Measurements from ENCODE around the gene JTB. TPM values are rescaled to one million over a fixed set of nuclear protein-coding genes. Genes with fewer than 3 reads are reported as not detected.

Gene JTB
- total RNA-seq, 1 experiment from 2014 or later: 134 TPM

GRCh38 chr1:153961421-153961820 lies 16.1 kb downstream of the JTB start:
- Histone ChIP-seq H3K4me3 (ENCODE audit: low read depth in 2 of 2, low read length in 2 of 2) (peak overlapping the region; percentile 60 to 95; a peak in 3 of 4 replicates), H3K27ac (ENCODE audit: low read length) (peak overlapping the region; percentile 94), H3K9me3 (ENCODE audit: control insufficient read depth, insufficient read depth, low read depth, low read length) (no peaks in the 10 kb centered on the region), H3K36me3 (ENCODE audit: control insufficient read depth, insufficient read depth, low read length) (no peaks in the 10 kb centered on the region; the same call in 1 of the 2 replicates), H3K4me1 (ENCODE audit: control insufficient read depth, insufficient read depth, low read length) (peaks cover 30% of the 10 kb centered on the region), H3K27me3 (ENCODE audit: control insufficient read depth, insufficient read depth, low read length) (no peaks in the 10 kb centered on the region)
- DNase-seq (ENCODE audit: low read depth, low spot score): no peak
- no peak for TF ChIP-seq POLR2AphosphoS5 (IDR thresholded peaks at IDR 0.05; ENCODE audit: low read depth, low read length)
- TF ChIP-seq, protein P1, sequence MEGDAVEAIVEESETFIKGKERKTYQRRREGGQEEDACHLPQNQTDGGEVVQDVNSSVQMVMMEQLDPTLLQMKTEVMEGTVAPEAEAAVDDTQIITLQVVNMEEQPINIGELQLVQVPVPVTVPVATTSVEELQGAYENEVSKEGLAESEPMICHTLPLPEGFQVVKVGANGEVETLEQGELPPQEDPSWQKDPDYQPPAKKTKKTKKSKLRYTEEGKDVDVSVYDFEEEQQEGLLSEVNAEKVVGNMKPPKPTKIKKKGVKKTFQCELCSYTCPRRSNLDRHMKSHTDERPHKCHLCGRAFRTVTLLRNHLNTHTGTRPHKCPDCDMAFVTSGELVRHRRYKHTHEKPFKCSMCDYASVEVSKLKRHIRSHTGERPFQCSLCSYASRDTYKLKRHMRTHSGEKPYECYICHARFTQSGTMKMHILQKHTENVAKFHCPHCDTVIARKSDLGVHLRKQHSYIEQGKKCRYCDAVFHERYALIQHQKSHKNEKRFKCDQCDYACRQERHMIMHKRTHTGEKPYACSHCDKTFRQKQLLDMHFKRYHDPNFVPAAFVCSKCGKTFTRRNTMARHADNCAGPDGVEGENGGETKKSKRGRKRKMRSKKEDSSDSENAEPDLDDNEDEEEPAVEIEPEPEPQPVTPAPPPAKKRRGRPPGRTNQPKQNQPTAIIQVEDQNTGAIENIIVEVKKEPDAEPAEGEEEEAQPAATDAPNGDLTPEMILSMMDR (IDR thresholded peaks at IDR 0.05): no peak
- no peak for TF ChIP-seq TCF7L2 (IDR thresholded peaks at IDR 0.05; ENCODE audit: low read depth, low read length)
- no peak for TF ChIP-seq SIN3A (IDR thresholded peaks at IDR 0.05; ENCODE audit: borderline replicate concordance, insufficient read depth, low read depth, low read length)
- TF ChIP-seq, protein P2, sequence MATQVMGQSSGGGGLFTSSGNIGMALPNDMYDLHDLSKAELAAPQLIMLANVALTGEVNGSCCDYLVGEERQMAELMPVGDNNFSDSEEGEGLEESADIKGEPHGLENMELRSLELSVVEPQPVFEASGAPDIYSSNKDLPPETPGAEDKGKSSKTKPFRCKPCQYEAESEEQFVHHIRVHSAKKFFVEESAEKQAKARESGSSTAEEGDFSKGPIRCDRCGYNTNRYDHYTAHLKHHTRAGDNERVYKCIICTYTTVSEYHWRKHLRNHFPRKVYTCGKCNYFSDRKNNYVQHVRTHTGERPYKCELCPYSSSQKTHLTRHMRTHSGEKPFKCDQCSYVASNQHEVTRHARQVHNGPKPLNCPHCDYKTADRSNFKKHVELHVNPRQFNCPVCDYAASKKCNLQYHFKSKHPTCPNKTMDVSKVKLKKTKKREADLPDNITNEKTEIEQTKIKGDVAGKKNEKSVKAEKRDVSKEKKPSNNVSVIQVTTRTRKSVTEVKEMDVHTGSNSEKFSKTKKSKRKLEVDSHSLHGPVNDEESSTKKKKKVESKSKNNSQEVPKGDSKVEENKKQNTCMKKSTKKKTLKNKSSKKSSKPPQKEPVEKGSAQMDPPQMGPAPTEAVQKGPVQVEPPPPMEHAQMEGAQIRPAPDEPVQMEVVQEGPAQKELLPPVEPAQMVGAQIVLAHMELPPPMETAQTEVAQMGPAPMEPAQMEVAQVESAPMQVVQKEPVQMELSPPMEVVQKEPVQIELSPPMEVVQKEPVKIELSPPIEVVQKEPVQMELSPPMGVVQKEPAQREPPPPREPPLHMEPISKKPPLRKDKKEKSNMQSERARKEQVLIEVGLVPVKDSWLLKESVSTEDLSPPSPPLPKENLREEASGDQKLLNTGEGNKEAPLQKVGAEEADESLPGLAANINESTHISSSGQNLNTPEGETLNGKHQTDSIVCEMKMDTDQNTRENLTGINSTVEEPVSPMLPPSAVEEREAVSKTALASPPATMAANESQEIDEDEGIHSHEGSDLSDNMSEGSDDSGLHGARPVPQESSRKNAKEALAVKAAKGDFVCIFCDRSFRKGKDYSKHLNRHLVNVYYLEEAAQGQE (IDR thresholded peaks at IDR 0.05; ENCODE audit: insufficient read depth in 1 of 2, low read depth in 2 of 2, low read length in 1 of 2): no peak
- intact Hi-C loops (cut with micrococcal nuclease; ENCODE audit: unreplicated experiment) (no loop called here), in situ Hi-C loops (cut with HindIII; ENCODE audit: low pct_unique_long_range_greater_than_20kb, low sequenced_read_pairs) (loop anchor here (5.0 kb wide), 1 partner anchor 74 kb away; no protein-coding TSS in a partner anchor)
- no TSS peak for BruUV-seq (replicated peaks)
- CTCF ChIA-PET: no interaction called here
- no peak for ATAC-seq
- POLR2A ChIA-PET: no interaction called here

- ChIA-PET POLR2A (no interaction called here), CTCF (no interaction called here)
- H3K4me3 ChIP-seq (ENCODE audit: low read depth in 2 of 2, low read length in 2 of 2): no peak overlapping the region
- no peak for TF ChIP-seq POLR2AphosphoS5 (IDR thresholded peaks at IDR 0.05; ENCODE audit: low read depth, low read length)
- H3K9me3 ChIP-seq (ENCODE audit: control insufficient read depth, insufficient read depth, low read depth, low read length): no peaks in the 10 kb centered on the region
- no peak overlapping the region for H3K27ac ChIP-seq (ENCODE audit: low read length)
- H3K4me1 ChIP-seq (ENCODE audit: control insufficient read depth, insufficient read depth, low read length): peaks cover 32% of the 10 kb centered on the region
- BruUV-seq (replicated peaks): no TSS peak
- DNase-seq (ENCODE audit: low read depth, low spot score) (no peak), ATAC-seq (no peak)
- H3K27me3 ChIP-seq (ENCODE audit: control insufficient read depth, insufficient read depth, low read length): no peaks in the 10 kb centered on the region
- intact Hi-C loops (cut with micrococcal nuclease; ENCODE audit: unreplicated experiment) (no loop called here), in situ Hi-C loops (cut with HindIII; ENCODE audit: low pct_unique_long_range_greater_than_20kb, low sequenced_read_pairs) (loop anchor here (5.0 kb wide), 1 partner anchor 73 kb away; no protein-coding TSS in a partner anchor)
- no peaks in the 10 kb centered on the region; the same call in 1 of the 2 replicates for H3K36me3 ChIP-seq (ENCODE audit: control insufficient read depth, insufficient read depth, low read length)
Measured at GRCh38 chr1:153960206-153960605, 17.3 kb downstream of the JTB start.

DNA sequence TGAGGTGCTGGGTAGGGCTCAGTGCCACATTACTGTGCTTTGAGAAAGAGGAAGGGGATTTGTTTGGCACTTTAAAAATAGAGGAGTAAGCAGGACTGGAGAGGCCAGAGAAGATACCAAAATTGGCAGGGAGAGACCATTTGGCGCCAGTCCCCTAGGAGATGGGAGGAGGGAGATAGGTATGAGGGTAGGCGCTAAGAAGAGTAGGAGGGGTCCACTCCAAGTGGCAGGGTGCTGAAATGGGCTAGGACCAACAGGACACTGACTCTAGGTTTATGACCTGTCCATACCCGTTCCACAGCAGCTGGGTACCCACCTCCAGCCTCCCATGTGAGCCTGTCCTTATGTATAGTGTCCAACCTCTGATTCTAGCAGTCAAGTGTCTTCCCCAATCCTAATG lies 18.0 kb downstream of the JTB start:
- H3K36me3 ChIP-seq (ENCODE audit: control insufficient read depth, insufficient read depth, low read length): no peaks in the 10 kb centered on the region; the same call in 1 of the 2 replicates
- H3K4me3 ChIP-seq (ENCODE audit: low read depth in 2 of 2, low read length in 2 of 2): no peak overlapping the region
- ATAC-seq (no peak), DNase-seq (ENCODE audit: low read depth, low spot score) (no peak)
- H3K27me3 ChIP-seq (ENCODE audit: control insufficient read depth, insufficient read depth, low read length): no peaks in the 10 kb centered on the region
- no peaks in the 10 kb centered on the region for H3K9me3 ChIP-seq (ENCODE audit: control insufficient read depth, insufficient read depth, low read depth, low read length)
- ChIA-PET CTCF (no interaction called here), POLR2A (no interaction called here)
- BruUV-seq (replicated peaks): TSS peak; percentile 33
- H3K4me1 ChIP-seq (ENCODE audit: control insufficient read depth, insufficient read depth, low read length): peaks cover 32% of the 10 kb centered on the region
- TF ChIP-seq, protein P2 (IDR thresholded peaks at IDR 0.05; ENCODE audit: insufficient read depth in 1 of 2, low read depth in 2 of 2, low read length in 1 of 2): no peak
- TF ChIP-seq, protein P1 (IDR thresholded peaks at IDR 0.05): no peak
- intact Hi-C loops (cut with micrococcal nuclease; ENCODE audit: unreplicated experiment) (no loop called here), in situ Hi-C loops (cut with HindIII; ENCODE audit: low pct_unique_long_range_greater_than_20kb, low sequenced_read_pairs) (no loop called here)
- peak overlapping the region; percentile 86; the same call in 1 of the 2 replicates for H3K27ac ChIP-seq (ENCODE audit: low read length)
